Measurements from ENCODE around the gene MRNIP.

The MRNIP gene

GRCh38 chr5:179869641-179870402 is 11.2 kb upstream of the MRNIP start:
- Mint-ChIP-seq H3K9me3 (ENCODE audit: low read depth) (no peaks in the 10 kb centered on the region), H3K4me3 (no peak overlapping the region), H3K27me3 (no peaks in the 10 kb centered on the region), H3K27ac (no peak overlapping the region), H3K4me1 (ENCODE audit: low read depth) (no peaks in the 10 kb centered on the region), H3K36me3 (no peaks in the 10 kb centered on the region)

GRCh38 chr5:179869101-179869500 is 10.5 kb upstream of the MRNIP start:
- Mint-ChIP-seq H3K27ac (no peak overlapping the region), H3K36me3 (no peaks in the 10 kb centered on the region), H3K27me3 (no peaks in the 10 kb centered on the region), H3K4me1 (ENCODE audit: low read depth) (no peaks in the 10 kb centered on the region), H3K9me3 (ENCODE audit: low read depth) (no peaks in the 10 kb centered on the region), H3K4me3 (no peak overlapping the region)

GRCh38 chr5:179868541-179868940 is 9.9 kb upstream of the MRNIP start:
- Mint-ChIP-seq H3K27ac (peak overlapping the region; percentile 34), H3K4me1 (ENCODE audit: low read depth) (no peaks in the 10 kb centered on the region), H3K27me3 (no peaks in the 10 kb centered on the region), H3K4me3 (no peak overlapping the region), H3K36me3 (no peaks in the 10 kb centered on the region), H3K9me3 (ENCODE audit: low read depth) (no peaks in the 10 kb centered on the region)

- no peak overlapping the region for H3K4me3 Mint-ChIP-seq
- H3K9me3 Mint-ChIP-seq (ENCODE audit: low read depth) = no peaks in the 10 kb centered on the region
- no peaks in the 10 kb centered on the region for H3K36me3 Mint-ChIP-seq
- H3K27me3 Mint-ChIP-seq = no peaks in the 10 kb centered on the region
- H3K27ac Mint-ChIP-seq = no peak overlapping the region
- no peaks in the 10 kb centered on the region for H3K4me1 Mint-ChIP-seq (ENCODE audit: low read depth)
These were observed 8.9 kb upstream of the MRNIP start for GRCh38 chr5:179867476-179867875.

GRCh38 chr5:179867079-179867465 is 8.5 kb upstream of the MRNIP start:
- no peaks in the 10 kb centered on the region for H3K4me1 Mint-ChIP-seq (ENCODE audit: low read depth)
- H3K27ac Mint-ChIP-seq = no peak overlapping the region
- no peaks in the 10 kb centered on the region for H3K27me3 Mint-ChIP-seq
- no peaks in the 10 kb centered on the region for H3K36me3 Mint-ChIP-seq
- no peaks in the 10 kb centered on the region for H3K9me3 Mint-ChIP-seq (ENCODE audit: low read depth)
- H3K4me3 Mint-ChIP-seq = no peak overlapping the region

GRCh38 chr5:179866241-179867078 is 7.8 kb upstream of the MRNIP start:
- Mint-ChIP-seq H3K27me3 (no peaks in the 10 kb centered on the region), H3K9me3 (ENCODE audit: low read depth) (no peaks in the 10 kb centered on the region), H3K36me3 (no peaks in the 10 kb centered on the region), H3K4me3 (no peak overlapping the region), H3K4me1 (ENCODE audit: low read depth) (no peaks in the 10 kb centered on the region), H3K27ac (no peak overlapping the region)

- H3K4me3 Mint-ChIP-seq = no peak overlapping the region
- H3K4me1 Mint-ChIP-seq (ENCODE audit: low read depth) = no peaks in the 10 kb centered on the region
- no peaks in the 10 kb centered on the region for H3K27me3 Mint-ChIP-seq
- no peaks in the 10 kb centered on the region for H3K36me3 Mint-ChIP-seq
- H3K9me3 Mint-ChIP-seq (ENCODE audit: low read depth) = no peaks in the 10 kb centered on the region
- no peak overlapping the region for H3K27ac Mint-ChIP-seq
These were observed 7.0 kb upstream of the MRNIP start for GRCh38 chr5:179865491-179866240.

- Mint-ChIP-seq H3K4me3 (no peak overlapping the region), H3K4me1 (ENCODE audit: low read depth) (peaks cover 3% of the 10 kb centered on the region), H3K27me3 (no peaks in the 10 kb centered on the region), H3K36me3 (no peaks in the 10 kb centered on the region), H3K27ac (no peak overlapping the region), H3K9me3 (ENCODE audit: low read depth) (no peaks in the 10 kb centered on the region)
These were observed 6.1 kb upstream of the MRNIP start for GRCh38 chr5:179864686-179865085.

- Mint-ChIP-seq H3K27me3 (no peaks in the 10 kb centered on the region), H3K4me1 (ENCODE audit: low read depth) (peaks cover 4% of the 10 kb centered on the region), H3K4me3 (no peak overlapping the region), H3K27ac (no peak overlapping the region), H3K36me3 (no peaks in the 10 kb centered on the region), H3K9me3 (ENCODE audit: low read depth) (no peaks in the 10 kb centered on the region)
These were observed 5.0 kb upstream of the MRNIP start for GRCh38 chr5:179863449-179864085.

GRCh38 chr5:179862891-179863290 is 4.3 kb upstream of the MRNIP start:
- H3K4me3 Mint-ChIP-seq = no peak overlapping the region
- no peak overlapping the region for H3K27ac Mint-ChIP-seq
- no peaks in the 10 kb centered on the region for H3K36me3 Mint-ChIP-seq
- no peaks in the 10 kb centered on the region for H3K27me3 Mint-ChIP-seq
- no peaks in the 10 kb centered on the region for H3K9me3 Mint-ChIP-seq (ENCODE audit: low read depth)
- peaks cover 7% of the 10 kb centered on the region for H3K4me1 Mint-ChIP-seq (ENCODE audit: low read depth)

- Mint-ChIP-seq H3K27me3 (no peaks in the 10 kb centered on the region), H3K4me3 (no peak overlapping the region), H3K36me3 (no peaks in the 10 kb centered on the region), H3K9me3 (ENCODE audit: low read depth) (no peaks in the 10 kb centered on the region), H3K27ac (no peak overlapping the region), H3K4me1 (ENCODE audit: low read depth) (peaks cover 11% of the 10 kb centered on the region)
These were observed 3.7 kb upstream of the MRNIP start for GRCh38 chr5:179862296-179862695.

GRCh38 chr5:179860301-179860700 is 1.7 kb upstream of the MRNIP start:
- no peaks in the 10 kb centered on the region for H3K27me3 Mint-ChIP-seq
- H3K9me3 Mint-ChIP-seq (ENCODE audit: low read depth) = no peaks in the 10 kb centered on the region
- H3K27ac Mint-ChIP-seq = no peak overlapping the region
- peak overlapping the region; percentile 75 for H3K4me3 Mint-ChIP-seq
- H3K36me3 Mint-ChIP-seq = peaks cover 2% of the 10 kb centered on the region
- peaks cover 14% of the 10 kb centered on the region for H3K4me1 Mint-ChIP-seq (ENCODE audit: low read depth)

GRCh38 chr5:179858241-179858585 is 404 bp downstream of the MRNIP start:
- Mint-ChIP-seq H3K9me3 (ENCODE audit: low read depth) (no peaks in the 10 kb centered on the region), H3K36me3 (peaks cover 2% of the 10 kb centered on the region), H3K27me3 (no peaks in the 10 kb centered on the region), H3K27ac (peak overlapping the region; percentile 87), H3K4me1 (ENCODE audit: low read depth) (peaks cover 19% of the 10 kb centered on the region), H3K4me3 (peak overlapping the region; percentile 88)

- peaks cover 7% of the 10 kb centered on the region for H3K36me3 Mint-ChIP-seq
- no peaks in the 10 kb centered on the region for H3K9me3 Mint-ChIP-seq (ENCODE audit: low read depth)
- no peak overlapping the region for H3K4me3 Mint-ChIP-seq
- no peak overlapping the region for H3K27ac Mint-ChIP-seq
- peaks cover 17% of the 10 kb centered on the region for H3K4me1 Mint-ChIP-seq (ENCODE audit: low read depth)
- H3K27me3 Mint-ChIP-seq = no peaks in the 10 kb centered on the region
These were observed 4.3 kb downstream of the MRNIP start for GRCh38 chr5:179854356-179854755.
